Adrenal gland (tissue), 12 donors: ENCODE data around the gene MEDAG. TPM values are rescaled to one million over a fixed set of nuclear protein-coding genes. Genes with fewer than 3 reads are reported as not detected.

ENCODE experiments used
- DNase-seq, 7 donors: peaks; one replicate each; pipeline ENCODE4 v3.0.0-alpha.2; 2019 to 2020
- H3K27ac ChIP-seq, 5 donors: fragments of 200-600 bp; sonication (generic) in 4 of 5; 1 replicate in 3 of 5; 2 replicates in 2 of 5; pipeline versions ENCODE4 v1.5.1 to v1.8.0; 2016 to 2020; ENCODE audit warnings: mild to moderate bottlenecking in 1 of 5
- H3K27me3 ChIP-seq: fragments of 200-600 bp; 2 replicates; pipeline ENCODE4 v1.8.0; 2021
- H3K36me3 ChIP-seq, 2 donors: fragments of 200-600 bp; replicated peaks in 1 of 2; 1 replicate in 1 of 2; 2 replicates in 1 of 2; pipeline versions ENCODE4 v1.5.1 to v1.8.0; 2018 to 2022
- H3K4me1 ChIP-seq, 2 donors: fragments of 200-600 bp; replicated peaks in 1 of 2; 1 replicate in 1 of 2; 2 replicates in 1 of 2; pipeline versions ENCODE4 v1.5.1 to v1.8.0; 2018 to 2021
- H3K4me3 ChIP-seq, 4 donors: fragments of 200-600 bp; sonication (generic) in 3 of 4; one replicate each; pipeline ENCODE4 v1.5.1; 2016 to 2018
- H3K9me3 ChIP-seq, 3 donors: fragments of 200-600 bp; sonication (generic) in 1 of 3; replicated peaks in 1 of 3; 1 replicate in 2 of 3; 2 replicates in 1 of 3; pipeline versions ENCODE4 v1.5.1 to v1.8.0; 2016 to 2021
- CTCF ChIP-seq, 6 experiments: fragments of 450-650 bp in 4 of 6; fragments of 200-600 bp in 2 of 6; sonication (generic) in 1 of 6; IDR thresholded peaks; 1 replicate in 5 of 6; 2 replicates in 1 of 6; pipeline versions ENCODE4 v1.5.1 to v1.8.0; 2016 to 2021; ENCODE audit warnings: antibody characterized with exemption in 6 of 6, mild to moderate bottlenecking in 2 of 6, moderate library complexity in 1 of 6
- POLR2A ChIP-seq, 2 donors: fragments of 450-650 bp; IDR thresholded peaks; one replicate each; pipeline ENCODE4 v1.6.1; 2017; ENCODE audit warnings: antibody characterized with exemption in 2 of 2, mild to moderate bottlenecking in 2 of 2, moderate library complexity in 1 of 2
- WGBS, 4 donors: extraction: QIAGEN DNeasy Blood & Tissue Kit in 2 of 4; methylation state at CpG; one replicate each; pipeline versions ENCODE4 v1.1.5 to v1.1.7; 2013 to 2017; 5-methylcytosine and 5-hydroxymethylcytosine counted together
- intact Hi-C, 2 donors: fragments of 100-400 bp; cut with DNase I; formaldehyde crosslinking; loops; one replicate each; pipeline versions ENCODE4 v1.14.1 to v1.15.0; 2022 to 2023
- polyA plus RNA-seq, 3 donors: library from polyadenylated mRNA; stranded (reverse); fragments of 200-250 nt in 2 of 3; fragments of 350-450 nt in 1 of 3; fragmentation: Illumina TruSeq in 1 of 3; extraction: RNeasy Lipid Tissue Mini Kit (QIAGEN cat#74804) in 1 of 3; gene quantifications; one replicate each; pipeline ENCODE4 v1.2.3, GENCODE V29; 2013 to 2014
- total RNA-seq, 9 donors: library from RNA; depleted of rRNA in 4 of 9; stranded (reverse); fragments of >200 nt in 4 of 9; fragments of 120-200 nt in 1 of 9; fragmentation: NEBNext Ultra II Directional in 1 of 9; extraction: Animal tissue kit (Norgen Biotek cat#: 25700) in 1 of 9; gene quantifications; one replicate each; pipeline versions ENCODE4 v1.1.0 to v1.2.4, GENCODE V29; 2013 to 2023
- donor health status: healthy with polysubstance abuse.
- donor health status: Bipolar disorder and iron deficiency.
- donor health status: DM: yes; HTN: yes; CAD: no.
- donor health status: DM: no; HTN: no; CAD: no.
- donor health status: DM: no; HTN: no; CAD: no.
- donor health status: DM: yes; HTN: yes; CAD: no.

MEDAG gene
- total and polyA plus RNA-seq, 12 donors, result 0.72 to 19.8 (median 3.2) TPM

GRCh38 chr13:30933354-30933670, 27.2 kb downstream of the MEDAG start:
- H3K27me3 ChIP-seq, result no peaks in the 10 kb centered on the region
- no peak overlapping the region for H3K4me3 ChIP-seq
- 80 to 89% (median 84%) methylated on average over 3 of the region's 3 CpGs for WGBS, 4 donors
- H3K27ac ChIP-seq, result no peak overlapping the region
- H3K4me1 ChIP-seq, result no peaks in the 10 kb centered on the region
- intact Hi-C loops, result no loop called here
- TF ChIP-seq POLR2A (IDR thresholded peaks at IDR 0.05), result no peak
- TF ChIP-seq CTCF (IDR thresholded peaks at IDR 0.05), result no peak
- no peaks in the 10 kb centered on the region for H3K36me3 ChIP-seq
- no peak for DNase-seq
- H3K9me3 ChIP-seq, result no peaks in the 10 kb centered on the region

DNA sequence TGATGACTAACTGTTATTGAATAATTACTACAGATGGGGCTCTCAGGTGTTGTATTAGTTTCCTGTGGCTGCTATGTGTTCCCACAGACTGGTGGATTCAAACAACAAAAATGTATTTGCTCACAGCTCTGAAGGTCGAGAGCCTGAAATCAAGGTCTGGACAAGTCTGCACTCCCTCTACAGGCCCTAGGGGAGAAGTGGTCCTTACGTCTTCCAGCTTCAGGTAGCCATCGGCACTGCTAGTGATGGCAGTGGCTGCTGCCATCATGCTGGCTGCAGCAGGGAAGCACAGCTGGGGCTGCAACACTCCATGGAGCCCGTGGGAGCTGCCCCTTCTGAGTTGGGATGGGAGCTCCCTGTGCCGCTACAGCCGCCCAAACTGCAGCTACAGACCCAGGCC, 28.3 kb downstream of the MEDAG start:
- Histone ChIP-seq H3K27ac (no peak overlapping the region), H3K36me3 (no peaks in the 10 kb centered on the region), H3K4me1 (no peaks in the 10 kb centered on the region), H3K27me3 (no peaks in the 10 kb centered on the region), H3K4me3 (no peak overlapping the region), H3K9me3 (no peaks in the 10 kb centered on the region)
- TF ChIP-seq POLR2A (IDR thresholded peaks at IDR 0.05) (no peak), CTCF (IDR thresholded peaks at IDR 0.05) (no peak)
- DNase-seq, result no peak
- intact Hi-C loops, result no loop called here
- WGBS, 4 donors, result 46 to 79% (median 64%) methylated on average over 2 to 6 of the region's 6 CpGs

- TF ChIP-seq POLR2A (IDR thresholded peaks at IDR 0.05) (no peak), CTCF (IDR thresholded peaks at IDR 0.05) (no peak)
- DNase-seq, result no peak
- Histone ChIP-seq H3K27ac (no peak overlapping the region), H3K36me3 (no peaks in the 10 kb centered on the region), H3K27me3 (no peaks in the 10 kb centered on the region), H3K4me3 (no peak overlapping the region), H3K9me3 (no peaks in the 10 kb centered on the region), H3K4me1 (no peaks in the 10 kb centered on the region)
- WGBS, 4 donors, result 84 to 100% (median 88%) methylated on average over 2 to 3 of the region's 3 CpGs; no CpG with 5 or more reads in 1 of the 4 donors
- intact Hi-C loops, result no loop called here
Measured at GRCh38 chr13:30934803-30935202, 28.7 kb downstream of the MEDAG start.

DNA sequence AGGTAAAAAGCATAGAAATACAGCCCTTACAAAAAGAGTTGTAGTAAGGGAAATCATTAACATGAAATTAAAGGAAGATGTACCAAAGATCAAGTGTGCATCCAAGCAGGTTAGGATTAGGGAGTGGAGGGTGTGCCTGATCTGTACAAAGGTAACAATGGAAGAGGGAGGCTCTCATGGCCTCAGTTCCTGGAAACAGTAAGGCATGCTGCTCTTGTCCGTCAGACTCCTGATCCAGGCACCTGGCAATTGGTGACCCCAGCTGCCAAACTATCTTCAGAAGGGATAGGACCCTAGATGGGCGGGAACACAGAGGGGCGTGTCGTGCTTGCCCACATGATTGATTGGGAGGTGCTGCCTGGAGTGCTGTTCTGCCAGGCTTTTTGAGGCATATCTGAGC, 30.9 kb downstream of the MEDAG start:
- no peak overlapping the region for H3K27ac ChIP-seq
- WGBS, 4 donors, result 69 to 85% (median 75%) methylated on average over 4 of the region's 4 CpGs
- intact Hi-C loops, result no loop called here
- DNase-seq, result no peak
- no peak overlapping the region for H3K4me3 ChIP-seq
- no peaks in the 10 kb centered on the region for H3K27me3 ChIP-seq
- no peaks in the 10 kb centered on the region for H3K9me3 ChIP-seq
- H3K36me3 ChIP-seq, result no peaks in the 10 kb centered on the region
- no peaks in the 10 kb centered on the region for H3K4me1 ChIP-seq
- TF ChIP-seq CTCF (IDR thresholded peaks at IDR 0.05), result no peak
